RWPE2 (cell line): ENCODE data around the gene TRIM32.

Source experiments
- ATAC-seq: fragments of 200-7000 bp; cut with Tn5 transposase; 3 replicates; pipeline ENCODE4 v1.9.1; 2021; ENCODE audit warnings: low read depth
- DNase-seq: peaks from one replicate; pipeline ENCODE4 v3.0.0-alpha.2; 2020; ENCODE audit warnings: low spot score
- H3K27ac ChIP-seq: fragments of 450-650 bp; 2 replicates; pipeline ENCODE4 v1.5.1; 2017; ENCODE audit warnings: mild to moderate bottlenecking; ENCODE audit not compliant: poor library complexity, severe bottlenecking
- H3K27me3 ChIP-seq: fragments of 250-450 bp; sonication (Bioruptor Pico); 2 replicates; pipeline ENCODE4 v1.5.1; 2021; ENCODE audit warnings: mild to moderate bottlenecking, moderate library complexity; ENCODE audit not compliant: insufficient read depth, poor library complexity, severe bottlenecking
- H3K36me3 ChIP-seq: fragments of 250-450 bp; sonication (Bioruptor Pico); 2 replicates; pipeline ENCODE4 v1.5.1; 2020; ENCODE audit warnings: low read depth, mild to moderate bottlenecking, moderate library complexity
- H3K4me1 ChIP-seq: fragments of 250-450 bp; sonication (Bioruptor Pico); 2 replicates; pipeline ENCODE4 v1.5.1; 2021; ENCODE audit warnings: mild to moderate bottlenecking, moderate library complexity; ENCODE audit not compliant: insufficient read depth, poor library complexity, severe bottlenecking
- H3K4me3 ChIP-seq: fragments of 250-450 bp; sonication (Bioruptor Pico); 2 replicates; pipeline ENCODE4 v1.5.1; 2021; ENCODE audit warnings: mild to moderate bottlenecking, moderate library complexity; ENCODE audit not compliant: severe bottlenecking
- H3K9me3 ChIP-seq: fragments of 250-450 bp; sonication (Bioruptor Pico); 2 replicates; pipeline ENCODE4 v1.5.1; 2021; ENCODE audit warnings: mild to moderate bottlenecking, moderate library complexity; ENCODE audit not compliant: severe bottlenecking
- CTCF ChIP-seq: fragments of 450-650 bp; IDR thresholded peaks from one replicate; pipeline ENCODE4 v1.5.1; 2017; ENCODE audit warnings: mild to moderate bottlenecking, moderate library complexity; ENCODE audit not compliant: poor library complexity, severe bottlenecking

The TRIM32 gene

GRCh38 chr9:116673375-116673774 lies 13.7 kb upstream of the TRIM32 start:
- H3K4me1 ChIP-seq: no peaks in the 10 kb centered on the region
- no peak for DNase-seq
- no peak for ATAC-seq

DNA sequence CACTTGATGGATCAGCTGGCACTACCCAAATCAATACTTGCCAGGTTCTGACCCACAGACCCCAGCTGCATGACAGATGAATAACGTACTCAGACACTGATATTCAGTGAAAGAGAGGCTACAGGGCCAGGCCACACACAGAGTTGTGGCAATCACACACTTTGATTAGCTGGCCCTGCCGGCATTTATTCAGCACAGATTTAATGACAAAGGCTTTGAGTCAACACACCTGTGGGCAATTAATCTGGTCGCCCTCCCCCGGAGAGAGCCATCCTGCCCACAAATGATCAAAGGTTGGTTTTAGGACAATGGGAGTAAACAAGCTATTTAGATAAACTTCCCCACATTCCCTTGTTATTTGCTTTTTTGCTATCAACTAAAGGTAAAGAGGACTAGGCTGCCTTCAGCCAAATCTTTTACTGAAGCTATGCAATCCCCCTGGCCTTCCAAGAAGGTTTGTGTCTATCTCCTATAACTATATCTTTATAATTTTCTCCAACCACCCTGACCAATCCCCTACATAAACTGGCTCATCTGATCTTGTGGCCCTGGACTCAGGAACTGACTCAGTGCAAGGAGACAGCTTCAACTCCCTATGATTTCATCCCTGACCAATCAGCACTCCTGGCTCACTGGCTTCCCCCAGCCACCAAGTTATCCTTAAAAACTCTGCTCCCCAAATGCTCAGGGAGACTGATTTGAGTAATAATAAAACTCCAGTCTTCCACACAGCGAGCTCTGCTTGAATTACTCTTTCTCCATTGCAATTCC lies 12.7 kb upstream of the TRIM32 start:
- ATAC-seq (no peak), DNase-seq (no peak)
- Histone ChIP-seq H3K27me3 (no peaks in the 10 kb centered on the region), H3K36me3 (no peaks in the 10 kb centered on the region), H3K4me3 (no peak overlapping the region), H3K4me1 (no peaks in the 10 kb centered on the region), H3K27ac (no peak overlapping the region), H3K9me3 (peaks cover 2% of the 10 kb centered on the region)
- no peak for TF ChIP-seq CTCF

More at GRCh38 chr9:116673375-116673774, 13.7 kb upstream of the TRIM32 start:
- H3K27ac ChIP-seq: no peak overlapping the region
- no peaks in the 10 kb centered on the region for H3K36me3 ChIP-seq
- H3K27me3 ChIP-seq: no peaks in the 10 kb centered on the region
- no peak overlapping the region for H3K4me3 ChIP-seq
- peaks cover 2% of the 10 kb centered on the region for H3K9me3 ChIP-seq
- no peak for TF ChIP-seq CTCF

DNA sequence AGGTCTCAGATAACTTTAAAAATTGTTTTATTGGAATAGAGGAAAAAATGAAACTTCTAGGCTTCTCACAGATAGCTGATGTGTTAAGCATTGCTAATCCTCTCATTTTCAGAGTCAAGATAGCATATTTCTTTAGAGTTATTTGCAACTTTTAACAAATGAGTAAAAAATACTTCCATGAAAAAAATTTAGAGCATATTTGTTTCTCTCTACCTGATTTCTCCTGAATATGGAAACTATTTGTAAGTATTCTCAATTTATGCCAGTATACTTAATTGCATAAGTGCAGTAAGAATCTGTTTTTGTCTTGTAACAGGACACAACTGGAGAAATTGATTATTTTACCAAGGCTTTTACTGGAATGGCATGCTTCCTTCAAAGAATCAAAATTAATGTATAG lies 3.6 kb upstream of the TRIM32 start:
- Histone ChIP-seq H3K4me3 (no peak overlapping the region), H3K27ac (no peak overlapping the region), H3K9me3 (no peaks in the 10 kb centered on the region), H3K27me3 (no peaks in the 10 kb centered on the region), H3K36me3 (peaks cover 3% of the 10 kb centered on the region; the same call in 1 of the 2 replicates), H3K4me1 (peaks cover 4% of the 10 kb centered on the region)
- TF ChIP-seq CTCF: no peak
- DNase-seq (no peak), ATAC-seq (no peak)

GRCh38 chr9:116685166-116685565 lies 1.9 kb upstream of the TRIM32 start:
- Histone ChIP-seq H3K4me3 (no peak overlapping the region), H3K9me3 (no peaks in the 10 kb centered on the region), H3K4me1 (peaks cover 10% of the 10 kb centered on the region), H3K27ac (no peak overlapping the region), H3K36me3 (peaks cover 6% of the 10 kb centered on the region; the same call in 1 of the 2 replicates), H3K27me3 (no peaks in the 10 kb centered on the region)
- TF ChIP-seq CTCF: no peak
- DNase-seq: no peak
- no peak for ATAC-seq

- TF ChIP-seq CTCF: no peak
- H3K4me1 ChIP-seq: peaks cover 10% of the 10 kb centered on the region
- DNase-seq: no peak
- H3K9me3 ChIP-seq: no peaks in the 10 kb centered on the region
- H3K4me3 ChIP-seq: no peak overlapping the region
- H3K27me3 ChIP-seq: no peaks in the 10 kb centered on the region
- ATAC-seq: no peak
- H3K36me3 ChIP-seq: peaks cover 6% of the 10 kb centered on the region; the same call in 1 of the 2 replicates
- no peak overlapping the region for H3K27ac ChIP-seq
Observed at GRCh38 chr9:116686135-116686534, 970 bp upstream of the TRIM32 start.
